Germinal center (tissue), 1 donor: ENCODE data around the gene STT3B.

ENCODE experiments used
- DNase-seq: peaks from one replicate; pipeline ENCODE4 v3.0.0; 2012; ENCODE audit warnings: mixed read lengths, low spot score

Gene STT3B

GRCh38 chr3:31521468-31521867 lies 11.3 kb upstream of the STT3B start:
- DNase-seq, result no peak

DNA sequence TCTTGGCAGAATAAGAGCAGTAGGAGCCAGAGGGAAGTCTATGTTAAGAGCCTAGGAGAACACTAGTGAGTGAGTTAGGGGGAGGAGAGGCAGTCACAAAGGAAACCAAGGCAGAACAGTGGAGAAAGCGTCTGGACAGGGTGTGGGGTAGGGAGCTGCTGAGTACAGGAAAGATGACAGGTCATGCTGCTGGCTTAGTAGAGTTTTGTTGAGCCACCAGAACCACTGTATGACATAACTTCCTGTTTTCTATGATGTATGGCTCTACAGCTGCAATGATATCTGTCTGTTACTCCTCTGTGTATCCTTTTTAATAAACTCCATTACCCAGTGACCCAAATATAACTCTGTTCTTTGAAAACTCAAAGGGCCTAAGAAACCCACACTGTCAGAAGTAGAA lies 10.6 kb upstream of the STT3B start:
- DNase-seq, result peak; percentile 29

GRCh38 chr3:31523543-31523942 lies 9.2 kb upstream of the STT3B start:
- no peak for DNase-seq

GRCh38 chr3:31525532-31525931 lies 7.2 kb upstream of the STT3B start:
- DNase-seq, result no peak

GRCh38 chr3:31529421-31529820 lies 3.3 kb upstream of the STT3B start:
- no peak for DNase-seq

DNA sequence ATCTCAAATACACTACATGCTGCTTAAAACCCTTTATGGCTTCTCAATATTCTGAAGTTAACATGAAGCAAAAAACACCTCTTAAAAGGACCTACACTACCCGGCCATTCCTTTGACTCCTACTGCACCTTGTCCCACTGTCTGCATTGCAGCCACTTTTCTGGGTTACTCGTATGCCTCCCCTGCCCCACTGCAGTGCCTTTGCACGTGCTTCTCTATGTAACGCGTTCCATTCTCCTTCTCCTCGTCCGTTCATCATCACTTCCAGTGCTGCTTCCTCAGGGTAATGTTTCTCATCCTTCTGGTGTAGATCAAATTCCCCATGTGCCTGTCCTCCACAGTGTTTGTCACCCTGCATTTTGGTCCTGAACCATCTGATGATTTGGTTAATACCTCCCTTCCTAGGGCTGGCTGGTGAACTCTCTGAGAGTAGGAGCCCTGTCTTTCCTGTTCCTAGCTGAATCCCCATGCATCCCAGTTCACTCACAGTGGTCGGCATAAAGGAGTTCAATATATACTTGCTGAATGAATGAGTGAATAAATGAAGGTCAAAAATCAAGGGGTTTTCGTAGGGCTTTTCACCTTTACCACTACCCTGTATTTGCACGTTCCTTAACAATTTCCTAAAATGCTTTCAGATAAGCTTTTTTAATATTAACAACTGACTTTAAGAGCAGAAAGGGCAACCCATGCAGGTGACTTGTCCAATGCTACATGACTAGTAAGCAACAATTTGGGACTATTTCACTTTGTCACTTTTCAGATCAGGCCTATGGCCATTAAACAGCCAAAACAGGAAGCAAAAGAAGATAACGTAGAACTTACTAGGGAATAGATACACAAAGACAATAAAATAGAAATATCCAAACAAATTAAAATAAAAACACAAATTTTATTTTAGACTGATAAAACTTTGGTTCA lies 2.4 kb upstream of the STT3B start:
- no peak for DNase-seq

- no peak for DNase-seq
Observed at GRCh38 chr3:31530960-31531335, 1.8 kb upstream of the STT3B start.

GRCh38 chr3:31531452-31531991 lies 1.2 kb upstream of the STT3B start:
- no peak for DNase-seq

- DNase-seq, result peak; percentile 98
Observed at GRCh38 chr3:31531992-31532586, 636 bp upstream of the STT3B start.

- DNase-seq, result peak; percentile 50
Observed at GRCh38 chr3:31533169-31534064, 692 bp downstream of the STT3B start.

DNA sequence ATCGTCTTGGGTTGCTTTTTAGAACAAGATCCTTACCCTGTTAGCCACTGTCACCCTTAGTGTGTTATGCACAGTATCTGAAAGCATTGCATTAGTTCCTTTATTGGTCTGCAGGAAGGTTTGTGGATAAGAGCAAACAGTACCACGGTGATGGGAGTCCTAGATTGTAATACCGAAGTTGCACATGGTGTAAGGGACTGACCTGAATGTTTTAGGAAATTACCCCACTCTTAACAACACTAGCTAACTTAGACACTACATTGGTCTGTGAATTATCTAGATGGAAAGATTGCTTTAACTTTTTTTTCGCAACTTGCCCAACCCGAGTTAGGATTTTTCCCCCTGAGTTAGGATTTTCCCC lies 1.3 kb downstream of the STT3B start:
- peak; percentile 21 for DNase-seq

DNA sequence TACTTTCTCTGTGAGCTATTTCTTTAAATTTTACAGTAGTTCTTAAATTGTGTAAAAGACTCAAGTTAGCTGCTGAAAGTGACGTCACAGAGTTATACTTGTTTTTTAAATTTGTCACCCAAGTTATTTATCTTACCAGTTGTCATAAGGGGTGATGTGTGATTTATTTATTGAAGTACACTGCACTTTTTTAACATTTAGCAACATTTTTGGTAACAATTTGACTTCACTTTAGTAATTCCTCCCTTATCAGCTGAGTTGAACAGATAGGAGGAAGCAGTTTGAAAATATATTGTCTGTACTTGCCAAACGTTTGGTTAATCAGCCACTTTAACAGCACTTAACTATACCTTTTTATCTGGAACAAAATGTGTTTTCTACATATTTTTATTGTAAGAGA lies 3.8 kb downstream of the STT3B start:
- no peak for DNase-seq

GRCh38 chr3:31538801-31539200 lies 6.1 kb downstream of the STT3B start:
- DNase-seq, result no peak

- no peak for DNase-seq
Observed at GRCh38 chr3:31539275-31539674, 6.5 kb downstream of the STT3B start.

DNA sequence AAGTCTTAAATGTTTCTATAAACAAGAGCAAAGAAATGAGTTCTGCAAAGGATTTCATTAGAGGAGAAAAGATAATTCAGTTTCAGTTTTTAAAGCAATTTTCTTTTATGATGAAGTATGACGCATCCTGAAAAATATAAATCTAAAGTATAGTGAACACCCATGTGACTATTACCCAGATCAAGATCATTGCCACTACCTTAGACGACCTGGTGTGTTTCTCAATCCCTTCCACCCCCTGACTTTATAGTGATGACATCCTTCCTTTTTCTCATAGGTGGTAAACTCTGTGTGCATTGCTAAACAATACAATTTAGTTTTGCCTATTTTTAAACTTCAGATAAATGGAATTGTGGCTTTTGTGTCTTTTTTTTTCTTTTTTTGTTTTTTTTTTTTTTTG lies 8.4 kb downstream of the STT3B start:
- no peak for DNase-seq

DNA sequence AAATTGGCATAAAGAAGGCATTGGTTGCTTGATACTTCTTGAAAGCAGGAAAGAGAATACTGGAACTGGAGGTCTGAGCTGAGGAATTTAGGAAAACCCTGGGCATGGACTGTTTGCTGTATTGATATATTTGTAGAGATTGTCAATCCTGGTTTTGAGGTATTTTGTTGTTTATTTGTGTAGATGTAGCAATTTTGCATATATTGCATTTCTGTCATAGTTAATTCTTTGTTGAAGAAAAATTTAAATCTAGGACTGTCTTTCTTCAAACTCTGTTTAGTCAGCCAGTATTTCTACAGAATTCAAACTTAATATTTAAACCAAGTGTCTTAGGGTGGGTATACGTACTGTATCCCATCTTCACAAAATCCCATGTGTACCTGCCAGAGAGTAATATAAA lies 9.5 kb downstream of the STT3B start:
- DNase-seq, result no peak

DNA sequence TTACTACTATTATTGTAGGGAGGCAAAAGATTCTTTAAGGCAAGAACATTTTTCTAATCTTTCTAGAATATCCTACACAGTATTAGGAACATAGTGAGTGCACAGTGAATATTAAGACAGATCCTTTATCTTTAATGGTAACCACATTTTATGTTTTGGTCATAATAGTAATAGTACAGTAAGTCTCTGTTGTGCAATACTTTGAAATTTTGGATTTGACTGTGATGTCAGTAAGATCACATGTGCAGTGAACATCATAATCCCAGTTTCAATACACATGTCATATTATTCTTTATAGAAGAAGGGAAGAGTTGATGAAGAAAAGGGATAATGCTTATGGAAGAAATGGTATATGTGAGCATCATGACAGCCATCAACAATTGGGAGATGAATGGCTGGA lies 10.7 kb downstream of the STT3B start:
- no peak for DNase-seq

DNA sequence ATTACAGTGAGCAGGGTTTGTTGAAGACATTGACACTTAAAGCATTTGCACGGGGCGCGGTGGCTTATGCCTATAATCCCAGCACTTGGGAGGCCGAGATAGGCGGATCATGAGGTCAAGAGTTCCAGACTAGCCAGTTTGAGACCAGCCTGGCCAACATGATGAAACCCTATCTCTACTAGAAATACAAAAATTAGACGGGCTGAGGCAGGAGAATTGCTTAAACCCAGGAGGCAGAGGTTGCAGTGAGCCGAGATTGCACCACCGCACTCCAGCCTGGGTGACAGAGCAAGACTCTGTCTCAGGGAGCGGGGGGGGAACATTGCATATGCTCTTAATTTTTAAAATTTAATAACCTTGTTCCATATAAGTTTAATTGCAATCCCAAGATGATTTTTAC lies 11.9 kb downstream of the STT3B start:
- DNase-seq, result no peak

- no peak for DNase-seq
Observed at GRCh38 chr3:31546162-31546561, 13.4 kb downstream of the STT3B start.

DNA sequence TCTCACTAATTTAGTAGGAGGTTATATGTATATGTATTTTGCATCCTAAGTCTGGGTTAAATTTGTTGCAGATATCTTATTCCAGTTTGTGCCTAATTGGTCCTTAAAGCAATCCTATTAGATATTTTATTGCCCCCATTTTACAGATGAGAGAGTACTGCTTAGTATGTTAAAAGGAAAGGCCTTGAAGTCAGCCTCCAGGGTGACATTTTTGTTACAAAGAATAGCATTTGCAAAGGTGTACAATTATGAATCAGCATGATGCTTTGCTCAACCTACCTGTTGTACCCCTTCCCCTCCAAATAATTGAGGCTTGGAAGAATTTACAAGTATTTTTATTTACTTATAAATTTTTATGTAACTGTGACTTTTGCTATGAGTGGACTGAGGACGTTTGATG lies 14.0 kb downstream of the STT3B start:
- no peak for DNase-seq

DNA sequence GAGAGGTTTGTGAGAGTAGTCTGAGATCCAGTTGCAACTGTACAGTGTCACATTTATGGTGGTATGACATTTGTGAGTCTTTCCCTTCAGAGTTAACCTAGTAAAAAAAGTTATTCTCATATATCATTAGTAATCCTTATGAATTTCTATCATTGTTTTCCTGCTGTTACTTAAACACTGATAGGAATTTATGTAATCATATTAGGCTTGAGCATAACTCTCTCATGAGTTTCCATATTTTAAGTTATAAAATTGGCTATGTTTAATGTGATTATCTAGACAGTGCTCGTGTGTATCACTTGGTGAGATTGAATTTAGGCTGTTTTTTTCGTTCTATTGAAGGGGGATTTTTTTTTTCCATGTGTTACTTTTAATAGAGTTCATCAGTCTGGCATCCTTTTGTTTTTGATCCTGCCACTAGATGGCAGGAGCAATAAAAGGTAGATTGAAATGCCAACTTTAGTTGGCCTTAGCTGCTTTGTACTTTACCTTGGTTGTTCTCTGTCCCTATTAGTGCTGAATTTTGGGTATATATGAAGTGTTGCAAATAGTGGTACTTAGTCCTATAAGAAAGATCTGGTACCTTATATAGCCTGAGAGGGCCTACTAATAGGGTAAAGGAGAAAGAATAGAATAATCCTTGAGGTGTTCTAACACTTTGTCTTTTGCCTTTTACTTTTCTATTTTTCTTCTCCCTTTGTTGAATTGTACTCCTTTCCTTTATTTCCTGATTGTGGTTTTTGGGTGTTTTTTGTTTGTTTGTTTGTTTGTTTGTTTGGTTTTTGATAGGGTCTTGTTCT lies 17.9 kb downstream of the STT3B start:
- peak; percentile 30 for DNase-seq

DNA sequence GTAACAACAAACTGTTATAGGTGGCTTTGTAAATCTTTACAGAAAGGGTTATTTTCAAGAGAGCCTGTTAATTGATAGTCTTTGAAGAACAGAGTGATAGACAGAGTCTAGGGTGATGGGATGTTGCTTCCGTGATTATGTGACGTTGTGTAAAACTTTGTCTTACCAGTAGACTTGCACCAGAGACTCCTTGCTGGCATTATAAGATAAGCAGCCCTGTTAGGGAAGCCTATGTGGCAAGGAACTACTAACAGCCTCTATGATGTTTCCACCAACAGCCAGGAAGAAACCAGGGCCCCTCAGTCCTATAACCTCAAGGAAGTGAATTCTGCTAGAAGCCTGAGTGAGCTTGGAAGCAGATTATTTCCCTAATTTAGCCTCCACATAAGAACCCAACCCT lies 18.9 kb downstream of the STT3B start:
- DNase-seq, result no peak
